GM10847 (cell line): Measurements from ENCODE around the gene RBPJ.

Source experiments
- POLR2A ChIP-seq: IDR thresholded peaks from 2 replicates; pipeline ENCODE4 v1.6.1; 2011; ENCODE audit not compliant: insufficient read length; ENCODE audit errors: extremely low read depth

The RBPJ gene

DNA sequence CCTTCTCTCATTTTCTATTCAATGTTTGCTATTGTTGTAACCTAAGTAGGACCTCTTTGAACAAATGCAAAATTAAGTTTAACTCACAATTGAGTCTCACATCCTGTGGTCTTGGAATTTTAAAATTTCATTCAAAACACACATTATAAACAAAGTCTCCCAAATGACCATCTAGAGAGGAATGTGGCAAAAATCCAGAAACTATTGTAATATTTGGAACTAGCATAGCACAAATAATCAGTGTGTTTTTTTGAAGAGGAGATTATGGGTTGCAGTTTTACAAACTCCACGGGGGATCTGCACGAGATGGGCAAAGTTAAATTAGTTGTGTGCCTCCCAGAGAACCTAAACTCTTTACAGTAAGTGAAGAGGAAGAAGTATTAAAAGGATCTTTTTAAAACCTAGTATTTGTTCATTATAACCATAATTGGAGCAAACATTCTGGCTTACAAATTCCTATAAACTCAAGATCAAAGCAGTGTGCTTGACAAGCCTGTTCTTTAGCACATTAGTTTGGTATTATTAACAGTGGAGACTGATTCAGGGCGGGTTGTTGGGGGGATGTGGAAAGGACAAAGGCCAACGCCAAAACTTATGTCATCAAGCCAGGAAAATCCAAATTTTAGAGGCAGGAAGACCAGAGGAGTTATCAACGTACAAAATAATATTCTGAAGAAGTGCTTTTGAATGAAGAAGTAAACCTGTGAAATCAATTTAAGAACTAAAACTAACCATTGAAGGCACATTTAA, 22.4 kb upstream of the RBPJ start:
- TF ChIP-seq POLR2A: no peak

DNA sequence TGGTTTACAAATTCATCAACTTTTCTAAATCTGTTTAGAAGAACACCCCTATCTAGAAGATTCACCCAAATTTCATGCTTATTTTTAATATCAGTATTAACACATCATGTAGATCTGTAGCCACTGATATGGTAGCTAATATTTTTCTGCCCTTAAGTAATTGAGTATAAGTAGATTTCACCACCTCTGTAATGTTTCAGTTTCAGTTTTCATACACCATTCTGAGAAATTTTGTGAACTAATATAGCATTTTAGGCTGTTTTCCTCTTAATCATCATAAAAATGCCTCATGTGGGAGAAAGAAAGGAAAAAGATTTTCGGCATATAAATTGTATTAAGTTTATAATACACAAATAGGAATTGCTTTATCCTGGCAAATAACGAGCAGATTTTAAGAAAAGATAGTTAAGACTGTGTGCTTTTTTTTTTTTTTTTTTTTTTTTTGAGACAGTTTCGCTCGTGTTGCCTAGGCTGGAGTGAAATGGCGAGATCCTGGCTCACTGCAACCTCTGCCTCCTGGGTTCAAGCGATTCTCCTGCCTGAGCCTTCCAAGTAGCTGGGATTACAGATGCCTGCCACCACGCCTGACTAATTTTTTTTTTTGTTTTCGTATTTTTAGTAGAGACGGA, 21.4 kb upstream of the RBPJ start:
- no peak for TF ChIP-seq POLR2A

DNA sequence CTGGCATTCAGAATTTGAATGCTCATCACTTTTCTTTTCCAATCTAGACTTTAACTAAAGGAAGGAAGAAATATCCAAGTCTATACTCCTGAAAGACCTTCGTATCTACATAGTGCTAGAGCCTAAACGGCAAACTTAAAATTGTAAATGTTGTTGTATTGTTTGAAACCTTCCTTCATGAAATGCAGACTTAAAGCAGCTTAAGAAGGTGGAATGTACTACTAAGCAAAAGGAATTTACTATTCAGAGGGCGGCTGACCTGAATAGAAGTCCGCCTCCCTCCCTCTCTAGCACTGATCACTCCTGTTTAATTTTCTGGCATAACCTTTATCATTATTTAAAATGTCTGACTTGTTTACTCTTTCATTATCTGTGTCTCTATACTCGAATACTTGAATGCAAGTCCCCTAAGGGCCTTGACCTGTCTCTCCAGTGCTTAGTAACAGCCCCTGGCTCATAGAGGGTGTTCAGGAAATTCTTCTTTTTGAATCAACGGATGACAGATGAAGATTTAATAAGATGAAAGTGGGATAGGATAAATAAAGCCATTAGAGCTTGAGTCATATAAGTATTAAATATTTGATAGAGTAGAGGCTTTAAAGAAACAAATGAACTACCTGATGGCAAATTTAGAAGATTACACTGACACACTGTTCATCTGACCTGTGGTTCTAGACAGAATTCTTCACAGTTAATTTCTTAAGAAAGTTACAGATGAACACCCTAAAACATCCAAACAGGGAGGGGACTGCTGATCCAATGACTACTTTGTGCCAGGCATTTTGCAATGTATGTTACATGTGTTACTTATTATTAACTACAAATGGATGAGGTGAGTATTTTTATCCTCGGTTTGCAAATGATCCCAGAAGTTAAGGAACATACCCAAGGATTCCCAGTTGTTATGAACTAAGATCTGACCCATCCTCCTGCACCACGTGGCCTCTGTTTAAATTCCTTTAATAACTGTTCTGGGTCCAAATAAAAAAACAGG, 20.2 kb upstream of the RBPJ start:
- no peak for TF ChIP-seq POLR2A

- no peak for TF ChIP-seq POLR2A
Measured at GRCh38 chr4:26302031-26302899, 18.5 kb upstream of the RBPJ start.

DNA sequence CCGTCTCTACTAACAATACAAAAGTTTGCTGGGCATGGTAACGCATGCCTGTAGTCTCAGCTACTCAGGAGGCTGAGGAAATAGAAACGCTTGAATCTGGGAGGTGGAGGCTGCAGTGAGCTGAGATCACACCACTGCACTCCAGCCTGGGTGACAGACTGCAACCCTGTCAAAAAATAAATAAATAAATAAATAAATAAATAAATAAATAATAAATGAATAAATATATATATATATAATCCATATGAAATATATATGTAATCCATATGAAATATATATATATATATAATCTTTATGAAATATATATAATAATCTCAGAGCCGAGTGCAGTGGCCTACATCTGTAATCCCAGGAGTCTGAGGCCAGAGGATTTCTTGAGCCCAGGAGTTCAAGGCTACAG, 17.8 kb upstream of the RBPJ start:
- TF ChIP-seq POLR2A: no peak

- no peak for TF ChIP-seq POLR2A
Measured at GRCh38 chr4:26307037-26307800, 13.6 kb upstream of the RBPJ start.

GRCh38 chr4:26308568-26308967, 12.2 kb upstream of the RBPJ start:
- TF ChIP-seq POLR2A: no peak

- TF ChIP-seq POLR2A: no peak
Measured at GRCh38 chr4:26310264-26310663, 10.6 kb upstream of the RBPJ start.

GRCh38 chr4:26311633-26312032, 9.2 kb upstream of the RBPJ start:
- TF ChIP-seq POLR2A: no peak

DNA sequence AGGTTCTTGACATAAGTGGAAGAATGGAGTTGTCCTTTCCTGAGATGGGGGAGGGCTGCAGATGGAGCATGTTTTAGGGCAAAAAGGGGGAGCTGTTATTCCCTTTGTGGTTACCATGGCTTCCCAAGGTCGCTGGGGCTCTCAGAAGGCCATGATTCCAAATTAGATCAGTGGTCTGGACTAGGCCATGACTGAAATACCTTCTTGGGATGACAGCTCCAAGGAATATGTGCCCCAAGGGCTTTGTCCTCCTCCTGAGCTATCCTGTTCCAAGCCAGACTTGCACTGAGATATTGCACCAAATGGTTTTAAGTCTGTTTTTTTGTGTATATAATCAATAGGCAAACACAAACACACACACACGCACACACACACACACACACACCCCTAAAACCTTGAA, 3.0 kb upstream of the RBPJ start:
- no peak for TF ChIP-seq POLR2A

DNA sequence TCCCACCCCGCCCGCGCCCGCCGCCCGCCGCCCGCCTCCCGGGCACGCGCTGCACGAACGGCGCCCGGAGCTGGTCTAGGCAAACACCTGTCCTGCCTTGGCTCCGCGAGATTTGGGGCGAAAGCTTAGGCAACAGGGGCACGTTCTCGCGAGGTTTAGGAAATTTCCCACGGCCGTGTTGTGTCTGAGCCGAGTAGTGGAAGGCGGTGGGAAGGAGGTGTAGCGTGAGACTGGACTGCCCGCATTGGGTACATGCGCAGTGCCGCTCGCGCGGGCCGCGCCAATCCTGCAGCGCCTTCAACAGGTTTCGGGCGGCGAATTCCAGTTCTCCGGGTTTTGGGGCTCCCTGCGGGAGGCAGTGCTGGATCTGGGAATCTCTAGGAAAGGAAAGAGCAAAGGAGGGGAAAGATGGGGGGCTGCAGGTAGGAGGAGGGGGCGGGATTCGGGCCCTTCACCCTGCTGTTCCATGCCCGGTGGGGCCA, 1.3 kb upstream of the RBPJ start:
- TF ChIP-seq POLR2A: peak; percentile 46

- TF ChIP-seq POLR2A: no peak
Measured at GRCh38 chr4:26319949-26320537, 771 bp upstream of the RBPJ start.

DNA sequence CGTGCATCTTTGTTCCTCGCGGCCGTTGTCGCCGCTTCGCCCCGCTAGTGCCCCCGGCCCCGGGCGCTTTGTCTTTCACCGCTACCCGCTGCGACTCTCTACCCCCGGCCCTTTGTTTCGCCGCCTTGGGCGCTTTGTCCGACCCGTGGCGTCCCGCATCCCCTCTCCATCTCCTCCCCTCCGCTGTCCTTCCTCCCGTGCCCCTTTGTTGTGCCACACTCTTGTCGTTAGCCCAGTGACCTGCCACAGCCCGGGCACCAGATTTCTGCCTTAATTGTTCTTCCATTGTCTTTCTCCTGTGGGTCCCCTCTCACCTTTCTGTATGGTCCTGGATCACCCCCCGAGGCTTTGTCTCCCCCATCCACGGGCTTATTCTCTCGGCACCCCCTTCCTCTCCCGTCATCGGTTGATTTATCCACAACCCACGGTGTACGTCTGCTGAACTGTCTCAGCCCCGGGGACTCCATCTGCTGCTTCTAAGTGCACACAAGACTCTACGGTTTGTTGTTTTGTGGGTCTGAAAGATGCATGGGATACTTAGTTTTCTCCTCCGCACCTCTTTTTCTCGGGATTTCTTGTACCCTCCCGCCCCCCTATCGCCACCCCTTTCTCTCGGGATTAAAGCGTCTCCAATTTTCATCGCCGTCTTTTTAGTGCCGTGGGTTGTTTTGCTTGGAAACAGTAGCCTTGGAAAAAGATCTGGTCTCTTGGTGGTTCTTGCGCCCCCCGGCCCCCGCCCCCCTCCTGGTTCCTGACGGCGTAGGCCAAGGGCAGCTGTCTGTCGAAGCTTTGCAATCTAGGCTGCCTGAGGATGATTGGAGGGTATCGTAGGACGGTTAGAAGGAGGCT, 783 bp downstream of the RBPJ start:
- no peak for TF ChIP-seq POLR2A
